PC-3 (cell line): ENCODE data around the gene SLC25A25.

ENCODE experiments used
- EZH2 ChIP-seq: fragments of 300-600 bp; sonication (generic); IDR thresholded peaks from one replicate; pipeline ENCODE4 v1.6.1; 2017; ENCODE audit warnings: antibody characterized with exemption, mild to moderate bottlenecking, low read length; ENCODE audit not compliant: unreplicated experiment
- EZH2phosphoT487 ChIP-seq: fragments of 300-600 bp; sonication (generic); IDR thresholded peaks from 2 replicates; pipeline ENCODE4 v1.6.1; 2018; ENCODE audit warnings: mild to moderate bottlenecking, antibody characterized with exemption, low read length, borderline replicate concordance
- TF ChIP-seq, protein P1 (sequence below): fragments of 300-600 bp; sonication (generic); conservative IDR thresholded peaks from 2 replicates; pipeline ENCODE4 v1.5.1; 2017; ENCODE audit warnings: antibody characterized with exemption, low read depth, mild to moderate bottlenecking, low read length

GRCh38 chr9:128073253-128073886 lies 5.3 kb downstream of the SLC25A25 start:
- TF ChIP-seq, protein P1, sequence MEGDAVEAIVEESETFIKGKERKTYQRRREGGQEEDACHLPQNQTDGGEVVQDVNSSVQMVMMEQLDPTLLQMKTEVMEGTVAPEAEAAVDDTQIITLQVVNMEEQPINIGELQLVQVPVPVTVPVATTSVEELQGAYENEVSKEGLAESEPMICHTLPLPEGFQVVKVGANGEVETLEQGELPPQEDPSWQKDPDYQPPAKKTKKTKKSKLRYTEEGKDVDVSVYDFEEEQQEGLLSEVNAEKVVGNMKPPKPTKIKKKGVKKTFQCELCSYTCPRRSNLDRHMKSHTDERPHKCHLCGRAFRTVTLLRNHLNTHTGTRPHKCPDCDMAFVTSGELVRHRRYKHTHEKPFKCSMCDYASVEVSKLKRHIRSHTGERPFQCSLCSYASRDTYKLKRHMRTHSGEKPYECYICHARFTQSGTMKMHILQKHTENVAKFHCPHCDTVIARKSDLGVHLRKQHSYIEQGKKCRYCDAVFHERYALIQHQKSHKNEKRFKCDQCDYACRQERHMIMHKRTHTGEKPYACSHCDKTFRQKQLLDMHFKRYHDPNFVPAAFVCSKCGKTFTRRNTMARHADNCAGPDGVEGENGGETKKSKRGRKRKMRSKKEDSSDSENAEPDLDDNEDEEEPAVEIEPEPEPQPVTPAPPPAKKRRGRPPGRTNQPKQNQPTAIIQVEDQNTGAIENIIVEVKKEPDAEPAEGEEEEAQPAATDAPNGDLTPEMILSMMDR = no peak
- TF ChIP-seq EZH2 = no peak
- TF ChIP-seq EZH2phosphoT487 = no peak
